NCI-H1694 treated with DMSO at 0.1 percent for 48 hours (cell line): ENCODE results near the gene KLHL2.
"Not testable (repeated sequence)": the region's sequence is repeated elsewhere in the genome, so short reads cannot be mapped to it uniquely, and the experiment has no call there.

ENCODE experiments used
- DNase-seq: peaks from one replicate; lab custom pipeline; 2025; lab: John Stamatoyannopoulos, UW

Gene KLHL2

GRCh38 chr4:165232623-165233433 lies 25.5 kb downstream of the KLHL2 start:
- not testable (repeated sequence) for DNase-seq

- DNase-seq = no peak
These were observed 27.4 kb downstream of the KLHL2 start for GRCh38 chr4:165234766-165235165.

GRCh38 chr4:165236852-165237251 lies 29.5 kb downstream of the KLHL2 start:
- not testable (repeated sequence) for DNase-seq

DNA sequence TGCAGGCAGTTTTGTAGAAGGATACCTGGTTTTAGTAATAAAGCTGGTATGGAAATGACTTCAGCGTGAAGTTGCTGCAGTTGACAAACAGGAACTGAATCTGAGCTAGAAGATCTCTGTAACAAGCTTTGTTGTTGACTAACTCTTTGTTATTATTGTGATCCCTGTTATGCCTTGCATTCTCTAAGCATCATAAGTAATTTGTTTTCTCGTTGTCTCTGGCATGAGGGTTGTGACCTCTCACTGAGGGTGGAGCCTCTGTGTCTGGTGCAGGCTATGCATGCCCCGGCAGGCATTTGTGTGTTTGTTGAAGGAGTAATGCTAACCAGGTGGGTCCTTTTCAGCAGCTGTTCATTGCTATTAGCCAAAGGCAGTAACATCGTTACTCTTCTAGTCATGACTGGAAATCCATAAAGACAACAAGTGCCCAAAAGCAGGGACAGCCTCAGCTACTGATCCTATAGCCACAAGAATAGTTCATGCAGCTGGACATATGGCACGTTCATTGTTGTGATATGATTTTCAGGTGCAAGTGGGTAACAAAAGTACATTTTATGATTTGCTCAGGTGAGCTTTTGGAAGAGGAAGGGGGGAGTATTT lies 30.8 kb downstream of the KLHL2 start:
- peak; percentile 47 for DNase-seq

DNA sequence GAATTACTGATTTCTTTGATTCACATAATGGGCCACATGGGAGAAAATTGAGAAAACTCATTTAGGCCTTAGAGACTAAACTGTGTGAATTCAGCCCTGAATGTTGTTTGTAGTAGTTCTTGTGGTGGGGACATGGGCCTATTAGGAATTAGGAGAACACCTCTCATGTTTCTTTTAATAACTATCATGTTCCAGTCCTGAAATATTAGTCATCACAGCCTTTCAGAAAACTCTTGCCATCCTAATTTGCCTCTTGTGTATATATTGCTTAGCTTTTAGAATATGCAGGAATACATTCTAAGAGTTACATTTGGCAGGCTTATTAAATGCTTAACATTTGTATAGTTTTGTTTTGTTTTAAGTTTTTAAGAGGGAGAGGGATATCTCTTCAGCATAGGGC lies 33.4 kb downstream of the KLHL2 start:
- DNase-seq = not testable (repeated sequence)

DNA sequence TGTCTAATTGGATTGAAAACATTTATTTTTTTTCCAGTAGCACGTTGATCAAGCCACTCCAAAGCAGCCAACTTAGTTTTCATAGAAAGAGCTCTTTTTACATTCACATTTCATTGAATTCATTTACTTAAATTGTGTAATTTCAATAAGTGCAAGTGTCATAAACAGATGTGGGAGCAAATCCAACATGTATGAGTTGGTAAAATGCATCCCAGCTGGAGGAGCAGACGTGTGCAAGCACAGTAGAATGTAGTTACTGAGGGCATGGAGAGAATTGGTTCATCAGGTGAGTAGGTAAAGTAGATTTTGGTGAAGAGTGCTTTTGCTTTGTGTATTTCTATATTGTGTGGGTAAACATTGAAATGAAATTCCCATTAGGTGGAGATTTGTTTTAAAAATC lies 36.8 kb downstream of the KLHL2 start:
- DNase-seq = peak; percentile 39

- not testable (repeated sequence) for DNase-seq
These were observed 37.3 kb downstream of the KLHL2 start for GRCh38 chr4:165244587-165245186.

- DNase-seq = no peak
These were observed 40.7 kb downstream of the KLHL2 start for GRCh38 chr4:165248102-165248501.

GRCh38 chr4:165248904-165249303 lies 41.5 kb downstream of the KLHL2 start:
- not testable (repeated sequence) for DNase-seq

- DNase-seq = not testable (repeated sequence)
These were observed 47.4 kb downstream of the KLHL2 start for GRCh38 chr4:165254771-165255170.

- not testable (repeated sequence) for DNase-seq
These were observed 48.1 kb downstream of the KLHL2 start for GRCh38 chr4:165255439-165255838.

- peak; percentile 81 for DNase-seq
These were observed 48.8 kb downstream of the KLHL2 start for GRCh38 chr4:165256074-165256659.

GRCh38 chr4:165259776-165260175 lies 52.4 kb downstream of the KLHL2 start:
- DNase-seq = not testable (repeated sequence)

DNA sequence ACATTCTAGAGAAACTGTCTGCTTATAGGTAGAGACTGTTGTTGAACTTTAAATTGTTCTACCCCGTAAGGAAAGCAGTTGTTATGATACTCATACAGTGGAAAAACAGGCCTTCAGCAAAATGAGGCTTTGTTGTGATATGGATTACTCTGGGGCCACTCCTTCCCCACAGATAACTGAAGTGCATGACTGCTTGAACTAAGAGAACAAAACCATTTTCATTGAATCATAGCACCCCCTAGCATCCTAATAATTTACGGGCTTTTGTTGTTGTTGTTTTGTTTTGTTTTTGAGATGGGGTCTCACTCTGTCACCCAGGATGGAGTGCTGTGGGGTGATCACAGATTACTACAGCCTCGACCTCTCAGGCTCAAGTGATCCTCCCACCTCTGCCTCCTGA lies 54.9 kb downstream of the KLHL2 start:
- peak; percentile 8 for DNase-seq

DNA sequence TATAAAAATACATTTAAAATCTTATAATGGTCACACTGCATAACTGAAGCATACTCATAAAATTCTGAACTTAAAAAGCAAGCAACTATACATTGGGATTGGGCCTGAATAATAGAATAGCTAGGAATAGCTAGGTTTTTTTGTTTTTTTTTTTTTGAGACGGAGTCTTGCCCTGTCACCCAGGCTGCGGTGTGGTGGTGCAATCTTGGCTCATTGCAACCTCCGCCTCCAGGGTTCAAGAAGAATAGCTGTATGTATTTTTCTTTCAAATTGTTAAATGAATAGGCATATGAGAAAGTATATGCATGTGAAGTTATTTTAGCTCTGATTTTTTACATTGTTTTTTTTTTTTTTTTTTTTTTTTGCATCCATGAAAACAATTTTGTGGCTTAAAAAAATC lies 56.1 kb downstream of the KLHL2 start:
- not testable (repeated sequence) for DNase-seq

- DNase-seq = not testable (repeated sequence)
These were observed 62.6 kb downstream of the KLHL2 start for GRCh38 chr4:165269931-165270330.

GRCh38 chr4:165273443-165273842 lies 66.1 kb downstream of the KLHL2 start:
- not testable (repeated sequence) for DNase-seq

DNA sequence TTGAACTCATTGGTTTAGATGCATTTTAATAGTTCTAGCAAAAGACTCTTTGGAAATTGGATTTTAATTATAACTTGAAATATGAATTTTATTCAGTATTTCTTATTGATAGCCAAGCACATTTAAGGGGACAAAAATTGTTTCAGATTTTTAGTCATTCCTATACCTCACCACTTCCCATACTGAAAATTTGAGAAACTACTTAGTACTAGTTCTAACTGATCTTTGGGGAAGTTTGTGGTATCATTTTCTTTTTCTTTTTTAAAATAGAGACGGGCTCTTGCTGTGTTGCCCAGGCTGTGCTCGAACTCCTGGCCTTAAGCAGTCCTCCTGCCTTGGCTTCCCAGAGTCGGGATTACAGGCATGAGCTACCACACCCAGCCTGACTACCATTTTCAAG lies 68.0 kb downstream of the KLHL2 start:
- DNase-seq = not testable (repeated sequence)

DNA sequence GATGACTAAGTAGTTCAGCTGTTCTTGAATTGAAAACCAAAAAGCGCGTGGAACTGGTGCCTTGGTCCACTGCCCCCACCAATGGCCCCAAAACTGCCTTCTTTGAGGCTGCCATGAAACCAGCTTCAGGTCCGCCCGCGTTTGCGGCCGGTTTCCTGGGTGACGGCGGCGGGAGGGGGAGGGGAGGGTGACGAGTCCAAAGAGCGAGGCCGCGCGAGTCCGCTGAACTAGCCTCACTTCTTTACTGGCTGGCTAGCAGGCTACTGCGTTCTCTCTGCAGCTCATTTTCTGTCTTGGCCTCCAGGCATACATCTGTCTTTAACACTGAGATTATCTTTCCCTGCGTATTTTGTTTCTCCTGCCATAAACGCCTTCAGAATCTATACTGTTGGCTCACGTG lies 72.2 kb downstream of the KLHL2 start:
- DNase-seq = not testable (repeated sequence)

DNA sequence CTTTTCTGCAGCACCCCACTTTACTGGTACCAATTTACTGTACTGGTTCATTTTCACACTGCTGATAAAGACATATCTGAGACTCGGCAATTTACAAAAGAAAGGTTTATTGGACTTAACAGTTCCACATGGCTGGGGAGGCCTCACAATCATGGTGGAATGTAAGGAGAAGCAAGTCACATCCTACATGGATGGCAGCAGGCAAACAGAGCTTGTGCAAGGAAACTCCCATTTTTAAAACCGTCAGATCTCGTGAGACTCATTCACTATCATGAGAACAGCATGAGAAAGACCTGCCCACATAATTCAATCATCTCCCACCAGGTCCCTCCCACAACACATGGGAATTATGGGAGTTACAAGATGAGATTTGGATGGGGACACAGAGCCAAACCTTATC lies 77.3 kb downstream of the KLHL2 start:
- DNase-seq = not testable (repeated sequence)

GRCh38 chr4:165286619-165287340 lies 79.4 kb downstream of the KLHL2 start:
- not testable (repeated sequence) for DNase-seq

- DNase-seq = no peak
These were observed 80.9 kb downstream of the KLHL2 start for GRCh38 chr4:165288226-165288625.
